ENCODE data around the gene HSPA4.

DNA sequence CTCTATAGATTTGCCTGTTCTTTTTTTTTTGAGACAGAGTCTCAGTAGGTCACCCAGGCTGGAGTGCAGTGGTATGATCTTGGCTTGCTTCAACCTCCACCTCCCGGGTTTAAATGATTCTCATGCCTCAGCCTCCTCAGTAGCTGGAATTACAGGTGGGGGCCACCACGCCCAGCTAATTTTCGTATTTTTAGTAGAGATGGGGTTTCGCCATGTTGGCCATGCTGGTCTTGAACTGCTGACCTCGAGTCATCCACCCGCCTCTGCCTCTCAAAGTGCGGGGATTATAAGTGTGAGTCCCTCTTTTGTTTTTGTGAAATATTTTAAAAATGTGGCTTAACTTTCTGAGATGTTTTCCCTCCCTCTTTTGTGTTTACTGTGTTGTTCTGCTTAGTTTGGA is 29.2 kb downstream of the HSPA4 start:
- TF ChIP-seq, protein P1, sequence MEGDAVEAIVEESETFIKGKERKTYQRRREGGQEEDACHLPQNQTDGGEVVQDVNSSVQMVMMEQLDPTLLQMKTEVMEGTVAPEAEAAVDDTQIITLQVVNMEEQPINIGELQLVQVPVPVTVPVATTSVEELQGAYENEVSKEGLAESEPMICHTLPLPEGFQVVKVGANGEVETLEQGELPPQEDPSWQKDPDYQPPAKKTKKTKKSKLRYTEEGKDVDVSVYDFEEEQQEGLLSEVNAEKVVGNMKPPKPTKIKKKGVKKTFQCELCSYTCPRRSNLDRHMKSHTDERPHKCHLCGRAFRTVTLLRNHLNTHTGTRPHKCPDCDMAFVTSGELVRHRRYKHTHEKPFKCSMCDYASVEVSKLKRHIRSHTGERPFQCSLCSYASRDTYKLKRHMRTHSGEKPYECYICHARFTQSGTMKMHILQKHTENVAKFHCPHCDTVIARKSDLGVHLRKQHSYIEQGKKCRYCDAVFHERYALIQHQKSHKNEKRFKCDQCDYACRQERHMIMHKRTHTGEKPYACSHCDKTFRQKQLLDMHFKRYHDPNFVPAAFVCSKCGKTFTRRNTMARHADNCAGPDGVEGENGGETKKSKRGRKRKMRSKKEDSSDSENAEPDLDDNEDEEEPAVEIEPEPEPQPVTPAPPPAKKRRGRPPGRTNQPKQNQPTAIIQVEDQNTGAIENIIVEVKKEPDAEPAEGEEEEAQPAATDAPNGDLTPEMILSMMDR (IDR thresholded peaks at IDR 0.05; ENCODE audit: poor library complexity, severe bottlenecking), result no peak
- TF ChIP-seq, protein P2, sequence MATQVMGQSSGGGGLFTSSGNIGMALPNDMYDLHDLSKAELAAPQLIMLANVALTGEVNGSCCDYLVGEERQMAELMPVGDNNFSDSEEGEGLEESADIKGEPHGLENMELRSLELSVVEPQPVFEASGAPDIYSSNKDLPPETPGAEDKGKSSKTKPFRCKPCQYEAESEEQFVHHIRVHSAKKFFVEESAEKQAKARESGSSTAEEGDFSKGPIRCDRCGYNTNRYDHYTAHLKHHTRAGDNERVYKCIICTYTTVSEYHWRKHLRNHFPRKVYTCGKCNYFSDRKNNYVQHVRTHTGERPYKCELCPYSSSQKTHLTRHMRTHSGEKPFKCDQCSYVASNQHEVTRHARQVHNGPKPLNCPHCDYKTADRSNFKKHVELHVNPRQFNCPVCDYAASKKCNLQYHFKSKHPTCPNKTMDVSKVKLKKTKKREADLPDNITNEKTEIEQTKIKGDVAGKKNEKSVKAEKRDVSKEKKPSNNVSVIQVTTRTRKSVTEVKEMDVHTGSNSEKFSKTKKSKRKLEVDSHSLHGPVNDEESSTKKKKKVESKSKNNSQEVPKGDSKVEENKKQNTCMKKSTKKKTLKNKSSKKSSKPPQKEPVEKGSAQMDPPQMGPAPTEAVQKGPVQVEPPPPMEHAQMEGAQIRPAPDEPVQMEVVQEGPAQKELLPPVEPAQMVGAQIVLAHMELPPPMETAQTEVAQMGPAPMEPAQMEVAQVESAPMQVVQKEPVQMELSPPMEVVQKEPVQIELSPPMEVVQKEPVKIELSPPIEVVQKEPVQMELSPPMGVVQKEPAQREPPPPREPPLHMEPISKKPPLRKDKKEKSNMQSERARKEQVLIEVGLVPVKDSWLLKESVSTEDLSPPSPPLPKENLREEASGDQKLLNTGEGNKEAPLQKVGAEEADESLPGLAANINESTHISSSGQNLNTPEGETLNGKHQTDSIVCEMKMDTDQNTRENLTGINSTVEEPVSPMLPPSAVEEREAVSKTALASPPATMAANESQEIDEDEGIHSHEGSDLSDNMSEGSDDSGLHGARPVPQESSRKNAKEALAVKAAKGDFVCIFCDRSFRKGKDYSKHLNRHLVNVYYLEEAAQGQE (IDR thresholded peaks at IDR 0.05; ENCODE audit: borderline replicate concordance), result no peak
- TF ChIP-seq SMC3 (conservative IDR thresholded peaks at IDR 0.05; ENCODE audit: poor library complexity), result no peak
- no peak for TF ChIP-seq TAF1 (IDR thresholded peaks at IDR 0.05; ENCODE audit: low read depth)
- TF ChIP-seq EZH2 (IDR thresholded peaks at IDR 0.05; ENCODE audit: borderline replicate concordance, insufficient read depth, low read length, poor library complexity, severe bottlenecking), result no peak
- no peak for TF ChIP-seq RAD21 (conservative IDR thresholded peaks at IDR 0.05)
- TF ChIP-seq EP300 (conservative IDR thresholded peaks at IDR 0.05; ENCODE audit: poor library complexity, severe bottlenecking), result no peak
- no peak for TF ChIP-seq POLR2AphosphoS5 (IDR thresholded peaks at IDR 0.05)
- TF ChIP-seq MXI1 (conservative IDR thresholded peaks at IDR 0.05; ENCODE audit: poor library complexity, severe bottlenecking), result no peak

Data from neural cell (in vitro differentiated cells).